Measurements from ENCODE around the gene PCSK5.

GRCh38 chr9:76001459-76001858, 111.0 kb downstream of the PCSK5 start:
- TF ChIP-seq POLR2A (IDR thresholded peaks at IDR 0.05; ENCODE audit: low read length), result no peak
- no peak for TF ChIP-seq GATA1 (IDR thresholded peaks at IDR 0.05; ENCODE audit: low read depth, low read length)
